A549 (cell line): ENCODE measurements around the gene MROH2B.

ENCODE experiments used
- BHLHE40 ChIP-seq: IDR thresholded peaks from 2 replicates; pipeline ENCODE4 v1.6.1; 2012; ENCODE audit warnings: low read depth, low read length, inconsistent platforms
- CHD2 ChIP-seq: fragments of 150-350 bp; IDR thresholded peaks from 2 replicates; pipeline ENCODE4 v1.6.1; 2014; ENCODE audit warnings: low read length; ENCODE audit not compliant: partially characterized antibody
- EP300 ChIP-seq, 2 experiments: fragments of >200 bp; sonication (Bioruptor Twin); formaldehyde crosslinking; IDR thresholded peaks; 2 replicates in 1 of 2; 3 replicates in 1 of 2; pipeline ENCODE4 v1.6.1; 2016 to 2017
- FOSL2 ChIP-seq, 2 experiments: fragments of 450-650 bp in 1 of 2; fragments of >200 bp in 1 of 2; sonication (Bioruptor Twin) in 1 of 2; formaldehyde crosslinking; IDR thresholded peaks; 2 replicates each; pipeline versions ENCODE4 v1.5.0 to v1.6.1; 2016 to 2020; ENCODE audit warnings: mild to moderate bottlenecking in 1 of 2, moderate library complexity in 1 of 2
- HMGXB4 ChIP-seq: fragments of 250-450 bp; sonication (Bioruptor Pico); IDR thresholded peaks from 2 replicates; pipeline ENCODE4 v1.5.0; 2021; ENCODE audit warnings: mild to moderate bottlenecking, moderate library complexity, borderline replicate concordance
- NFE2L2 ChIP-seq: fragments of 150-350 bp; conservative IDR thresholded peaks from 2 replicates; pipeline ENCODE4 v1.6.1; 2014; ENCODE audit warnings: low read length
- RAD21 ChIP-seq, 2 experiments: fragments of >200 bp in 1 of 2; sonication (Bioruptor Twin) in 1 of 2; formaldehyde crosslinking in 1 of 2; IDR thresholded peaks in 1 of 2; conservative IDR thresholded peaks in 1 of 2; 2 replicates in 1 of 2; 3 replicates in 1 of 2; pipeline ENCODE4 v1.6.1; 2012 to 2018; ENCODE audit warnings: inconsistent platforms in 1 of 2
- RARB ChIP-seq: fragments of 250-450 bp; sonication (Bioruptor Pico); IDR thresholded peaks from 2 replicates; pipeline ENCODE4 v1.8.0; 2021; ENCODE audit warnings: mild to moderate bottlenecking, moderate library complexity
- REST ChIP-seq: fragments of 200-600 bp; sonication (generic); IDR thresholded peaks from 2 replicates; pipeline ENCODE4 v1.6.1; 2016; ENCODE audit warnings: antibody characterized with exemption, mild to moderate bottlenecking, moderate library complexity
- USF2 ChIP-seq: fragments of 450-650 bp; IDR thresholded peaks from 2 replicates; pipeline ENCODE4 v1.6.1; 2014; ENCODE audit warnings: antibody characterized with exemption
- TF ChIP-seq, protein P1 (sequence below): fragments of >200 bp; sonication (Bioruptor Twin); formaldehyde crosslinking; IDR thresholded peaks from 3 replicates; pipeline ENCODE4 v1.5.1; 2016

- TF ChIP-seq, protein P1, sequence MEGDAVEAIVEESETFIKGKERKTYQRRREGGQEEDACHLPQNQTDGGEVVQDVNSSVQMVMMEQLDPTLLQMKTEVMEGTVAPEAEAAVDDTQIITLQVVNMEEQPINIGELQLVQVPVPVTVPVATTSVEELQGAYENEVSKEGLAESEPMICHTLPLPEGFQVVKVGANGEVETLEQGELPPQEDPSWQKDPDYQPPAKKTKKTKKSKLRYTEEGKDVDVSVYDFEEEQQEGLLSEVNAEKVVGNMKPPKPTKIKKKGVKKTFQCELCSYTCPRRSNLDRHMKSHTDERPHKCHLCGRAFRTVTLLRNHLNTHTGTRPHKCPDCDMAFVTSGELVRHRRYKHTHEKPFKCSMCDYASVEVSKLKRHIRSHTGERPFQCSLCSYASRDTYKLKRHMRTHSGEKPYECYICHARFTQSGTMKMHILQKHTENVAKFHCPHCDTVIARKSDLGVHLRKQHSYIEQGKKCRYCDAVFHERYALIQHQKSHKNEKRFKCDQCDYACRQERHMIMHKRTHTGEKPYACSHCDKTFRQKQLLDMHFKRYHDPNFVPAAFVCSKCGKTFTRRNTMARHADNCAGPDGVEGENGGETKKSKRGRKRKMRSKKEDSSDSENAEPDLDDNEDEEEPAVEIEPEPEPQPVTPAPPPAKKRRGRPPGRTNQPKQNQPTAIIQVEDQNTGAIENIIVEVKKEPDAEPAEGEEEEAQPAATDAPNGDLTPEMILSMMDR, result no peak
- no peak for TF ChIP-seq CHD2
- no peak for TF ChIP-seq EP300 (IDR thresholded peaks at IDR 0.05)
- no peak for TF ChIP-seq HMGXB4 (CRISPR knock-in tag)
- TF ChIP-seq FOSL2 (IDR thresholded peaks at IDR 0.05), result no peak
- TF ChIP-seq FOSL2 (CRISPR knock-in tag; IDR thresholded peaks at IDR 0.05), result no peak
- no peak for TF ChIP-seq NFE2L2
- TF ChIP-seq RAD21 (conservative IDR thresholded peaks at IDR 0.05 in 1 of 2, IDR thresholded peaks at IDR 0.05 in 1 of 2), result no peak
- TF ChIP-seq BHLHE40, result no peak
- no peak for TF ChIP-seq RARB (CRISPR knock-in tag)
- no peak for TF ChIP-seq USF2
- no peak for TF ChIP-seq REST
Observed at GRCh38 chr5:41095324-41096101, 24.4 kb upstream of the MROH2B start.
